CD14-positive monocyte (primary cell): ENCODE measurements around the gene VPS52. TPM values are rescaled to one million over a fixed set of nuclear protein-coding genes. Genes with fewer than 3 reads are reported as not detected.
"Not testable (repeated sequence)": the region's sequence is repeated elsewhere in the genome, so short reads cannot be mapped to it uniquely, and the experiment has no call there.

ENCODE experiments used
- DNase-seq, 3 donors: peaks; one replicate each; pipeline ENCODE4 v3.0.0-alpha.2; 2011 to 2022
- H2AFZ ChIP-seq: 2 replicates; pipeline ENCODE4 v1.6.0; 2012; ENCODE audit warnings: mild to moderate bottlenecking, low read depth, low read length, inconsistent platforms; ENCODE audit not compliant: insufficient read depth, poor library complexity, severe bottlenecking
- H3K27ac ChIP-seq, 2 donors: 1 replicate in 1 of 2; 2 replicates in 1 of 2; pipeline ENCODE4 v1.5.1; 2012 to 2013; ENCODE audit warnings: low read length in 2 of 2, control low read depth in 1 of 2, inconsistent platforms in 1 of 2, low read depth in 1 of 2, mild to moderate bottlenecking in 1 of 2
- H3K27me3 ChIP-seq, 2 donors: one replicate each; pipeline versions ENCODE4 v1.6.0 to v1.6.1; 2011 to 2013; ENCODE audit warnings: low read length in 2 of 2; ENCODE audit not compliant: control insufficient read depth in 2 of 2, insufficient read depth in 2 of 2
- H3K36me3 ChIP-seq, 2 donors: replicated peaks in 1 of 2; 1 replicate in 1 of 2; 2 replicates in 1 of 2; pipeline versions ENCODE4 v1.5.1 to v1.6.1; 2012 to 2013; ENCODE audit warnings: low read length in 2 of 2, control low read depth in 1 of 2, inconsistent platforms in 1 of 2, mild to moderate bottlenecking in 1 of 2; ENCODE audit not compliant: insufficient read depth in 2 of 2, control insufficient read depth in 1 of 2
- H3K4me1 ChIP-seq, 2 donors: 1 replicate in 1 of 2; 2 replicates in 1 of 2; pipeline versions ENCODE4 v1.5.1 to v1.6.1; 2012 to 2013; ENCODE audit warnings: low read length in 2 of 2, control low read depth in 1 of 2, inconsistent platforms in 1 of 2, mild to moderate bottlenecking in 1 of 2, moderate library complexity in 1 of 2; ENCODE audit not compliant: insufficient read depth in 2 of 2, control insufficient read depth in 1 of 2
- H3K4me2 ChIP-seq: replicated peaks from 2 replicates; pipeline ENCODE3; 2012; ENCODE audit warnings: low read length, moderate library complexity, mild to moderate bottlenecking; ENCODE audit not compliant: poor library complexity, severe bottlenecking; ENCODE audit errors: extremely low read depth
- H3K4me3 ChIP-seq, 3 experiments: fragments of 200-600 bp in 1 of 3; sonication (generic) in 1 of 3; replicated peaks in 1 of 3; 1 replicate in 2 of 3; 2 replicates in 1 of 3; pipeline ENCODE4 v1.5.1; 2011 to 2013; ENCODE audit warnings: low read length in 3 of 3, mild to moderate bottlenecking in 3 of 3, control low read depth in 2 of 3, low read depth in 2 of 3, inconsistent platforms in 1 of 3, moderate library complexity in 1 of 3
- H3K79me2 ChIP-seq: 2 replicates; pipeline ENCODE4 v1.6.0; 2012; ENCODE audit warnings: mild to moderate bottlenecking, control low read depth, inconsistent platforms, low read length, moderate library complexity; ENCODE audit not compliant: insufficient read depth
- H3K9ac ChIP-seq: 2 replicates; pipeline ENCODE4 v1.6.0; 2017; ENCODE audit warnings: low read length, mild to moderate bottlenecking; ENCODE audit not compliant: insufficient read depth, poor library complexity, severe bottlenecking
- H3K9me3 ChIP-seq, 2 donors: replicated peaks in 1 of 2; 1 replicate in 1 of 2; 2 replicates in 1 of 2; pipeline versions ENCODE4 v1.5.1 to v1.6.1; 2012 to 2013; ENCODE audit warnings: low read length in 2 of 2, control low read depth in 1 of 2; ENCODE audit not compliant: control insufficient read depth in 1 of 2, insufficient read depth in 1 of 2
- H4K20me1 ChIP-seq: 2 replicates; pipeline ENCODE4 v1.6.0; 2012; ENCODE audit warnings: mild to moderate bottlenecking, low read length, control low read depth, moderate library complexity; ENCODE audit not compliant: insufficient read depth
- H3K27ac Mint-ChIP-seq, 7 donors: one replicate each; pipeline ENCODE4 v1.8.0; 2020; ENCODE audit warnings: mild to moderate bottlenecking in 7 of 7, mixed read lengths in 7 of 7, moderate library complexity in 6 of 7, inconsistent platforms in 2 of 7
- H3K27me3 Mint-ChIP-seq, 3 donors: one replicate each; pipeline ENCODE4 v1.8.0; 2021 to 2022; ENCODE audit warnings: low read depth in 3 of 3, mild to moderate bottlenecking in 3 of 3, mixed read lengths in 3 of 3, moderate library complexity in 3 of 3, inconsistent platforms in 1 of 3
- H3K36me3 Mint-ChIP-seq, 2 donors: one replicate each; pipeline ENCODE4 v1.8.0; 2020; ENCODE audit warnings: mixed read lengths in 2 of 2, inconsistent platforms in 1 of 2, mild to moderate bottlenecking in 1 of 2
- H3K4me1 Mint-ChIP-seq: one replicate; pipeline ENCODE4 v1.8.0; 2020; ENCODE audit warnings: mild to moderate bottlenecking, mixed read lengths
- H3K4me3 Mint-ChIP-seq, 2 donors: one replicate each; pipeline ENCODE4 v1.8.0; 2020; ENCODE audit warnings: mild to moderate bottlenecking in 2 of 2, mixed read lengths in 2 of 2, moderate library complexity in 1 of 2
- H3K9me3 Mint-ChIP-seq, 7 donors: one replicate each; pipeline ENCODE4 v1.8.0; 2020 to 2022; ENCODE audit warnings: mixed read lengths in 7 of 7, mild to moderate bottlenecking in 6 of 7, moderate library complexity in 6 of 7, inconsistent platforms in 2 of 7
- WGBS: methylation state at CpG from one replicate; pipeline ENCODE4 v1.1.5; 2013; ENCODE audit warnings: missing lambda C conversion rate; ENCODE audit not compliant: insufficient coverage; 5-methylcytosine and 5-hydroxymethylcytosine counted together
- intact Hi-C, 2 donors: fragments of 100-400 bp; cut with micrococcal nuclease; formaldehyde crosslinking; loops; one replicate each; pipeline versions ENCODE4 v1.15.0 to v1.15.1; 2023
- polyA plus RNA-seq, 3 donors: library from polyadenylated mRNA; depleted of rRNA in 1 of 3; unstranded in 2 of 3; stranded (reverse) in 1 of 3; fragments of 300-500 nt in 2 of 3; fragments of >200 nt in 1 of 3; fragmentation: Illumina TruSeq in 2 of 3; gene quantifications; 1 replicate in 2 of 3; 2 replicates in 1 of 3; pipeline ENCODE4 v1.2.3, GENCODE V29; 2012 to 2021
- TF ChIP-seq, protein P1 (sequence below): fragments of 200-600 bp; IDR thresholded peaks from one replicate; pipeline ENCODE4 v1.8.0; 2022; ENCODE audit warnings: antibody characterized with exemption, mild to moderate bottlenecking

Gene VPS52
- polyA plus RNA-seq, 3 donors: 11.0 to 150 (median 14.5) TPM

DNA sequence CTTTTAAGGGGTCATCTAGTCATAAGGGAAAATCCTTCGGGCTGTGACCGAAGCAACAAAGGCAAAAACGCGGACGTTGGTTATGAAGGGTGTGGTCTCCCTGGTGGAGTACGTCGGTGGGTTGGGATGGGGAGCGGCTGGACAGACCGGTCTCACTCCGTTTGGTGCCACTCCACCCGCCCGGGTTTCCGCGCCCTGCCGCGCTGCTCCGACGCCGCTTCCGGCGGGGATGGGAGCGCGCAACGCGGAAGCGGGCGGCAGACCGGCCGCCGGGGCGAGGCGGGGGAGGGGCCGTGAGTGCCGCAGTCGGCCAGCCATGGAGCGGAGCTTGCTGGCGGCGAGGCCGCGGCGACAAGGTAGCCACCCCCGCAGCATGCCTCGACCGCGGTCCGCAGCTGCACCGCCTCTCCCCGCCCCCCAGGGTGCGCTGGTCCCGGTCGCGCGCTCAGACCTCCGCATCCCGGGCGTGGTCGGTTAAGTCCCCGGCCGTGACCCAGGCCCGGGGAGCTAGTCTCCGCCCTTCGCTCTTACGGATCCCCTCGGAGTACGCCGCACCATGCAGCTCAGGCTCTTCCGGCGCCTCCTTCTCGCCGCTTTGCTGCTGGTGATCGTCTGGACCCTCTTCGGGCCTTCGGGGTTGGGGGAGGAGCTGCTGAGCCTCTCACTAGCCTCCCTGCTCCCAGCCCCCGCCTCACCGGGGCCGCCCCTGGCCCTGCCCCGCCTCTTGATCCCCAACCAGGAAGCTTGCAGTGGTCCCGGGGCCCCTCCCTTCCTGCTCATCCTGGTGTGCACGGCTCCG lies 5.4 kb upstream of the VPS52 start, which contains the start of gene B3GALT4:
TSS of gene B3GALT4 (plus strand) at position 260 of the 799 bp plus-strand sequence. CDS start at position 557, 297 bp downstream.
- H3K9me3 ChIP-seq: no peaks in the 10 kb centered on the region
- peak within 1 kb of the TSS; percentile 78 to 80 for H3K27ac ChIP-seq
- peak within 1 kb of the TSS; percentile 94 for H3K4me3 Mint-ChIP-seq
- WGBS: under 1% methylated on average over 77 of the region's 80 CpGs
- H3K4me1 ChIP-seq: peaks cover 69 to 78% of the 10 kb centered on the region in 2 donors
- H3K79me2 ChIP-seq: peaks cover 83% of the 10 kb centered on the region
- peak within 1 kb of the TSS; percentile 78 for H3K9ac ChIP-seq
- TF ChIP-seq, protein P1, sequence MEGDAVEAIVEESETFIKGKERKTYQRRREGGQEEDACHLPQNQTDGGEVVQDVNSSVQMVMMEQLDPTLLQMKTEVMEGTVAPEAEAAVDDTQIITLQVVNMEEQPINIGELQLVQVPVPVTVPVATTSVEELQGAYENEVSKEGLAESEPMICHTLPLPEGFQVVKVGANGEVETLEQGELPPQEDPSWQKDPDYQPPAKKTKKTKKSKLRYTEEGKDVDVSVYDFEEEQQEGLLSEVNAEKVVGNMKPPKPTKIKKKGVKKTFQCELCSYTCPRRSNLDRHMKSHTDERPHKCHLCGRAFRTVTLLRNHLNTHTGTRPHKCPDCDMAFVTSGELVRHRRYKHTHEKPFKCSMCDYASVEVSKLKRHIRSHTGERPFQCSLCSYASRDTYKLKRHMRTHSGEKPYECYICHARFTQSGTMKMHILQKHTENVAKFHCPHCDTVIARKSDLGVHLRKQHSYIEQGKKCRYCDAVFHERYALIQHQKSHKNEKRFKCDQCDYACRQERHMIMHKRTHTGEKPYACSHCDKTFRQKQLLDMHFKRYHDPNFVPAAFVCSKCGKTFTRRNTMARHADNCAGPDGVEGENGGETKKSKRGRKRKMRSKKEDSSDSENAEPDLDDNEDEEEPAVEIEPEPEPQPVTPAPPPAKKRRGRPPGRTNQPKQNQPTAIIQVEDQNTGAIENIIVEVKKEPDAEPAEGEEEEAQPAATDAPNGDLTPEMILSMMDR: peak; percentile 68
- H3K27me3 ChIP-seq: no peaks in the 10 kb centered on the region
- H3K27me3 Mint-ChIP-seq: no peaks in the 10 kb centered on the region
- H2AFZ ChIP-seq: peak within 1 kb of the TSS; percentile 92
- DNase-seq: peak; percentile 66 to 80 (median 67)
- H3K36me3 Mint-ChIP-seq: peaks cover 45 to 70% of the 10 kb centered on the region in 2 donors
- peak within 1 kb of the TSS; percentile 87 to 95 (median 92) for H3K27ac Mint-ChIP-seq
- no peaks in the 10 kb centered on the region for H3K9me3 Mint-ChIP-seq
- intact Hi-C loops: no loop called here
- H3K4me1 Mint-ChIP-seq: peaks cover 74% of the 10 kb centered on the region
- peak within 1 kb of the TSS; percentile 76 to 94 (median 90) for H3K4me3 ChIP-seq
- peaks cover 46 to 78% of the 10 kb centered on the region in 2 donors for H3K36me3 ChIP-seq
- peaks cover 72% of the 10 kb centered on the region for H4K20me1 ChIP-seq
- H3K4me2 ChIP-seq: peak within 1 kb of the TSS; percentile 99

DNA sequence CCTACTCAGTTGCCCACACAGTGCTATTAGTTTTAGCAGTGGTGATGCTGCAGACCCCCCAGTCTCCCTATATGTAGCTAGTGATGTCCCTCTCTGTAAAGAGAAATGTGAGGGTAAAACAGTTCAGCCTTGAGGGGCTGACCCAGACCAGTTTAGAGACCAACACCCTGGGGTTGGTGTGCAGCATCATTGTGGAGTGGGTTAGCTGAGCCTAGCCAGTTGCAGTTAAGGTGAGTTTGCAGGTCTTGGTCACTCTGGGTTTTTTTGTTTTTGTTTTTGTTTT lies 4.8 kb upstream of the VPS52 start:
- H3K9ac ChIP-seq: peak overlapping the region; percentile 78
- Mint-ChIP-seq H3K9me3 (no peaks in the 10 kb centered on the region), H3K4me1 (peaks cover 75% of the 10 kb centered on the region), H3K4me3 (peak overlapping the region; percentile 85 to 94), H3K27ac (peak overlapping the region; percentile 85 to 95 (median 90)), H3K36me3 (peaks cover 45 to 67% of the 10 kb centered on the region in 2 donors), H3K27me3 (no peaks in the 10 kb centered on the region)
- H3K4me1 ChIP-seq: peaks cover 69 to 78% of the 10 kb centered on the region in 2 donors
- peaks cover 86% of the 10 kb centered on the region for H3K79me2 ChIP-seq
- intact Hi-C loops: no loop called here
- peak overlapping the region; percentile 76 to 94 (median 90) for H3K4me3 ChIP-seq
- DNase-seq: no peak
- H3K4me2 ChIP-seq: peak overlapping the region; percentile 99
- H4K20me1 ChIP-seq: peaks cover 73% of the 10 kb centered on the region
- peak overlapping the region; percentile 92 for H2AFZ ChIP-seq
- H3K9me3 ChIP-seq: no peaks in the 10 kb centered on the region
- TF ChIP-seq, protein P1: no peak
- peaks cover 46 to 73% of the 10 kb centered on the region in 2 donors for H3K36me3 ChIP-seq
- no peaks in the 10 kb centered on the region for H3K27me3 ChIP-seq
- peak overlapping the region; percentile 44 to 80 for H3K27ac ChIP-seq

DNA sequence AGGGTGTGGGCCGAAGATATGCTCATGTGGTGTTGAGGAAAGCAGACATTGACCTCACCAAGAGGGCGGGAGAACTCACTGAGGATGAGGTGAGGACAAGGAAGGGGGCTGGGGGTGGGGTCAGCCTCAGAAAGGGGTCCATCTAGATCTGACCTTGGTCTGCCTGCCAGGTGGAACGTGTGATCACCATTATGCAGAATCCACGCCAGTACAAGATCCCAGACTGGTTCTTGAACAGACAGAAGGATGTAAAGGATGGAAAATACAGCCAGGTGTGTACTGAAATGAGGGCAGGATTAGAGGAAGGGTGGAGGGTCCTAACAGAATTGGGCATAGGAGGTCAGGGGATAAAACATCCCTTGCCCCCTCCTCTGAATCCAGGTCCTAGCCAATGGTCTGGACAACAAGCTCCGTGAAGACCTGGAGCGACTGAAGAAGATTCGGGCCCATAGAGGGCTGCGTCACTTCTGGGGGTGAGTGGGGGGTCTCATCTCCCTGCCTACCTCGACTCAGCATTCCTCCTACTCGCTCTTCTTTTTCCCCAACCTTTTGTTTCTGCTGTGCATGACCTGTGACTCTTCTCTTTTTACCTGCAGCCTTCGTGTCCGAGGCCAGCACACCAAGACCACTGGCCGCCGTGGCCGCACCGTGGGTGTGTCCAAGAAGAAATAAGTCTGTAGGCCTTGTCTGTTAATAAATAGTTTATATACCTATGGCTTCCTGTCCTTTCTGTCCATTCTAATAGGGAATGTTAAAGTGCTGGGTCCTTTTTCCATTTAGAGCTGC lies 4.3 kb upstream of the VPS52 start:
- H3K4me3 Mint-ChIP-seq: peak overlapping the region; percentile 85 to 94
- Histone ChIP-seq H4K20me1 (peaks cover 68% of the 10 kb centered on the region), H3K4me2 (peak overlapping the region; percentile 99), H3K4me3 (peak overlapping the region in 2 of 3 experiments; percentile 90 to 94), H3K36me3 (peaks cover 44 to 69% of the 10 kb centered on the region in 2 donors), H2AFZ (peak overlapping the region; percentile 92), H3K79me2 (peaks cover 90% of the 10 kb centered on the region), H3K4me1 (peaks cover 72 to 82% of the 10 kb centered on the region in 2 donors), H3K27ac (peak overlapping the region; percentile 44 to 80)
- WGBS: 86% methylated on average over 3 of the region's 16 CpGs
- H3K9me3 Mint-ChIP-seq, intact Hi-C loops, H3K9me3 ChIP-seq, DNase-seq, H3K27me3 Mint-ChIP-seq, H3K27me3 ChIP-seq, H3K9ac ChIP-seq: not testable (repeated sequence)
- H3K36me3 Mint-ChIP-seq: peaks cover 39 to 65% of the 10 kb centered on the region in 2 donors
- peak overlapping the region; percentile 85 to 95 (median 90) for H3K27ac Mint-ChIP-seq
- peaks cover 74% of the 10 kb centered on the region for H3K4me1 Mint-ChIP-seq
